H9 (cell line): Measurements from ENCODE around the gene FBXO27. TPM values are rescaled to one million over a fixed set of nuclear protein-coding genes. Genes with fewer than 3 reads are reported as not detected.
A peak's percentile ranks its signal among the peaks of the same experiment; 100 is the strongest.
"Not testable (repeated sequence)": the region's sequence is repeated elsewhere in the genome, so short reads cannot be mapped to it uniquely, and the experiment has no call there.

ENCODE experiments used
- DNase-seq: peaks from one replicate; pipeline ENCODE4 v3.0.0-alpha.2; 2017
- H2AFZ ChIP-seq: one replicate; pipeline ENCODE4 v1.6.1; 2013; ENCODE audit warnings: mild to moderate bottlenecking, low read length, control low read depth, moderate library complexity
- H2AK5ac ChIP-seq: 2 replicates; pipeline ENCODE4 v1.6.1; 2013; ENCODE audit warnings: low read length, control low read depth, mixed read lengths; ENCODE audit not compliant: insufficient read length
- H2BK120ac ChIP-seq: one replicate; pipeline ENCODE4 v1.6.1; 2013; ENCODE audit warnings: low read depth, mild to moderate bottlenecking, low read length, control low read depth, inconsistent platforms; ENCODE audit not compliant: poor library complexity, severe bottlenecking
- H2BK12ac ChIP-seq: 2 replicates; pipeline ENCODE4 v1.6.1; 2013; ENCODE audit warnings: low read length, control low read depth, mixed read lengths, low read depth; ENCODE audit not compliant: insufficient read length
- H2BK15ac ChIP-seq: 2 replicates; pipeline ENCODE4 v1.6.1; 2013; ENCODE audit warnings: low read depth, low read length, control low read depth
- H2BK20ac ChIP-seq: one replicate; pipeline ENCODE4 v1.6.1; 2013; ENCODE audit warnings: low read depth, mild to moderate bottlenecking, low read length, control low read depth, inconsistent platforms; ENCODE audit not compliant: poor library complexity, severe bottlenecking
- H2BK5ac ChIP-seq: 2 replicates; pipeline ENCODE4 v1.6.1; 2013; ENCODE audit warnings: low read length, control low read depth, mixed read lengths; ENCODE audit not compliant: insufficient read length
- H3K14ac ChIP-seq: 2 replicates; pipeline ENCODE4 v1.6.1; 2013; ENCODE audit warnings: low read length, control low read depth; ENCODE audit not compliant: insufficient read depth
- H3K18ac ChIP-seq: 2 replicates; pipeline ENCODE4 v1.6.1; 2013; ENCODE audit warnings: low read depth, mild to moderate bottlenecking, mixed read lengths, low read length, control low read depth; ENCODE audit not compliant: insufficient read length
- H3K23ac ChIP-seq: 2 replicates; pipeline ENCODE4 v1.6.1; 2013; ENCODE audit warnings: low read length, control low read depth, mixed read lengths, low read depth; ENCODE audit not compliant: insufficient read length
- H3K23me2 ChIP-seq: 2 replicates; pipeline ENCODE4 v1.6.1; 2013; ENCODE audit warnings: low read depth, mild to moderate bottlenecking, mixed read lengths, low read length, control low read depth; ENCODE audit not compliant: insufficient read length, poor library complexity, severe bottlenecking
- H3K27ac ChIP-seq: 2 replicates; pipeline ENCODE4 v1.5.1; 2013; ENCODE audit warnings: low read length, control low read depth, mixed read lengths, low read depth; ENCODE audit not compliant: insufficient read length
- H3K27me3 ChIP-seq: 2 replicates; pipeline ENCODE4 v1.6.1; 2013; ENCODE audit warnings: low read length, control low read depth, inconsistent platforms; ENCODE audit not compliant: insufficient read depth
- H3K4ac ChIP-seq: 2 replicates; pipeline ENCODE4 v1.6.1; 2013; ENCODE audit warnings: low read depth, mild to moderate bottlenecking, control low read depth, inconsistent platforms, low read length, moderate library complexity
- H3K4me1 ChIP-seq: 2 replicates; pipeline ENCODE4 v1.6.1; 2013; ENCODE audit warnings: low read length, control low read depth, inconsistent platforms; ENCODE audit not compliant: insufficient read depth
- H3K4me2 ChIP-seq: 2 replicates; pipeline ENCODE4 v1.6.1; 2013; ENCODE audit warnings: low read length, control low read depth, mixed read lengths; ENCODE audit not compliant: insufficient read length, insufficient read depth
- H3K56ac ChIP-seq: 2 replicates; pipeline ENCODE4 v1.6.1; 2013; ENCODE audit warnings: low read depth, mild to moderate bottlenecking, mixed read lengths, low read length, control low read depth; ENCODE audit not compliant: insufficient read length
- H3K79me1 ChIP-seq: 2 replicates; pipeline ENCODE4 v1.6.1; 2013; ENCODE audit warnings: low read depth, mild to moderate bottlenecking, moderate library complexity, low read length, control low read depth, inconsistent platforms; ENCODE audit not compliant: insufficient read depth, poor library complexity, severe bottlenecking
- H3K79me2 ChIP-seq: 2 replicates; pipeline ENCODE4 v1.6.1; 2013; ENCODE audit warnings: low read length, control low read depth, inconsistent platforms; ENCODE audit not compliant: insufficient read depth
- H3K9ac ChIP-seq: 2 replicates; pipeline ENCODE4 v1.6.1; 2013; ENCODE audit warnings: low read length, control low read depth, mixed read lengths; ENCODE audit not compliant: insufficient read length; ENCODE audit errors: extremely low read depth
- H3K9me3 ChIP-seq: one replicate; pipeline ENCODE4 v1.6.1; 2013; ENCODE audit warnings: low read depth, low read length, inconsistent platforms; ENCODE audit not compliant: control insufficient read depth
- H3T11ph ChIP-seq: one replicate; pipeline ENCODE4 v1.6.1; 2013; ENCODE audit warnings: mild to moderate bottlenecking, low read length, control low read depth, inconsistent platforms
- H4K20me1 ChIP-seq: one replicate; pipeline ENCODE4 v1.6.1; 2013; ENCODE audit not compliant: control insufficient read depth, insufficient read length, insufficient read depth
- H4K5ac ChIP-seq: 2 replicates; pipeline ENCODE4 v1.6.1; 2013; ENCODE audit warnings: low read depth, mild to moderate bottlenecking, mixed read lengths, low read length, control low read depth; ENCODE audit not compliant: insufficient read length
- H4K8ac ChIP-seq: replicated peaks from 2 replicates; pipeline ENCODE4 v1.6.1; 2013; ENCODE audit warnings: low read length, control low read depth, mixed read lengths, low read depth; ENCODE audit not compliant: insufficient read length
- H4K91ac ChIP-seq: 2 replicates; pipeline ENCODE4 v1.6.1; 2013; ENCODE audit warnings: low read depth, mild to moderate bottlenecking, moderate library complexity, mixed read lengths, low read length, control low read depth; ENCODE audit not compliant: insufficient read length
- H3K27ac Mint-ChIP-seq, 3 experiments: 2 replicates in 2 of 3; 3 replicates in 1 of 3; pipeline ENCODE4 v1.8.0; 2020 to 2021; ENCODE audit warnings: mixed read lengths in 3 of 3, mild to moderate bottlenecking in 1 of 3, moderate library complexity in 1 of 3
- H3K27me3 Mint-ChIP-seq: 2 replicates; pipeline ENCODE4 v1.8.0; 2021; ENCODE audit warnings: low read depth, mild to moderate bottlenecking, moderate library complexity, mixed read lengths
- H3K36me3 Mint-ChIP-seq, 3 experiments: 2 replicates in 2 of 3; 3 replicates in 1 of 3; pipeline ENCODE4 v1.8.0; 2020 to 2021; ENCODE audit warnings: low read depth in 3 of 3, mixed read lengths in 3 of 3; ENCODE audit not compliant: insufficient read depth in 1 of 3
- H3K4me1 Mint-ChIP-seq, 2 experiments: 2 replicates each; pipeline ENCODE4 v1.8.0; 2020; ENCODE audit warnings: mixed read lengths in 2 of 2
- H3K4me3 Mint-ChIP-seq, 2 experiments: 2 replicates in 1 of 2; 3 replicates in 1 of 2; pipeline ENCODE4 v1.8.0; 2020 to 2021; ENCODE audit warnings: mild to moderate bottlenecking in 2 of 2, mixed read lengths in 2 of 2, moderate library complexity in 1 of 2
- H3K9me3 Mint-ChIP-seq, 2 experiments: 2 replicates in 1 of 2; 3 replicates in 1 of 2; pipeline ENCODE4 v1.8.0; 2020; ENCODE audit warnings: mild to moderate bottlenecking in 2 of 2, mixed read lengths in 2 of 2, moderate library complexity in 1 of 2
- WGBS: extraction: QIAGEN DNeasy Blood & Tissue Kit; methylation state at CpG from one replicate; pipeline ENCODE4 v1.1.7; 2013; ENCODE audit warnings: missing lambda C conversion rate, low lambda C conversion rate, mixed read lengths; ENCODE audit not compliant: insufficient read length; ENCODE audit errors: extremely low coverage; 5-methylcytosine and 5-hydroxymethylcytosine counted together
- total RNA-seq: library from RNA; stranded (reverse); gene quantifications from 2 replicates; pipeline ENCODE4 v1.2.1, GENCODE V29; 2021
- TF ChIP-seq, protein P1 (sequence below): fragments of 200-600 bp; sonication (generic); conservative IDR thresholded peaks from 3 replicates; pipeline ENCODE4 v1.8.0; 2021; ENCODE audit warnings: antibody characterized with exemption, mild to moderate bottlenecking

FBXO27 gene
- total RNA-seq, 1 experiment from 2014 or later, result 14.5 TPM

DNA sequence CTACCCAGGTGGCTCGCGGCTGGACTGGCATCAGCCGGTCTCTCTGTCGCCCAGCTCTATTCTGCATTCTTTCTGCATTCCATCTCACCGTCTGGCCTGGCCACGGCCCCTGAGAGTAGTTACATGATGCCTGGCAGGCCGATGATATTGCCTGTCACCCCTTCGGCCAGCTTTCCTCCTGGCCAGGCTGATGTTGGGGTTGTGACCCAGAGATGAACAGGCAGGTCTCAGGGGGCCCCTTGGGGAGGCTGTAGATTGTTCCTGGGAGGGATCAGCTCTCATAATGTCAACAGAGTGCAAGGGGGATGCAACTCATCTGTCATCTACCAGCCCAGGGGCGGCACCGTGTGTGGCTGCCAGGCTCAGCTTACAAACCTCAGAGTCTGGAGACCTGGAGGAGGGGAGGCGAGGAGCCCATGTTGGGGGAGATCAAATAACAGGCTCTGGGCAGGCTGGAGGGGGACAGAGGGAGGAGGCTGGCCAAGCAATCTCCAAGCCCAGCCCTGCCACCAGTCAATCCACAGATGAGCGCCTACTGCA is 43.2 kb downstream of the FBXO27 start:
- no peak overlapping the region for H3K27ac ChIP-seq

DNA sequence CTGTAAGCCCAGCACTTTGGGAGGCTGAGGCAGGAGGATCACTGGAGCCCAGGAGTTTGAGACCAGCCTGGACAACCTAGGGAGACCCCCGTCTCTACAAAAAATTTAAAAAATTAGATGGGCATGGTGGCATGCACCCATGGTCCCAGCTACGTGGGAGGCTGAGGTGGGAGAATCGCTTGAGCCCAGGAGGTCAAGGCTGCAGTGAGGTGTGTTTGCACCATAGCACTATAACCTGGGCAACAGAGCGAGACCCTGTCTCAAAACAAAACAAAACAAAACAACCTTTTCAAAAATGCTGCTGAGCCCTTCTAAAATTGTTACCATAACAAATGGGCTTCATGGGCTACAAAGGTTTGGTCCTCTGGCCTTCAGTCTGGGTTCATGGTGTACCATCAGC is 43.7 kb downstream of the FBXO27 start:
- not testable (repeated sequence) for H3K79me1 ChIP-seq, H3K27ac Mint-ChIP-seq, H3K9ac ChIP-seq, H2BK12ac ChIP-seq, H3K23ac ChIP-seq, H3K27me3 ChIP-seq, H4K8ac ChIP-seq, H4K91ac ChIP-seq, H4K5ac ChIP-seq, H3K9me3 Mint-ChIP-seq, H3K4me2 ChIP-seq, H3K4me1 ChIP-seq, H3K36me3 Mint-ChIP-seq, H3K27ac ChIP-seq, H4K20me1 ChIP-seq, H2AK5ac ChIP-seq, H3K79me2 ChIP-seq, H3K14ac ChIP-seq, H3K4ac ChIP-seq, H2BK15ac ChIP-seq, H3K23me2 ChIP-seq, H2BK5ac ChIP-seq, H2BK120ac ChIP-seq, H2AFZ ChIP-seq, DNase-seq, H3T11ph ChIP-seq, H3K4me3 Mint-ChIP-seq, H3K18ac ChIP-seq, H2BK20ac ChIP-seq, H3K56ac ChIP-seq, H3K4me1 Mint-ChIP-seq, H3K9me3 ChIP-seq
- WGBS, result no CpG with 5 or more reads among the region's 4 CpGs
- peaks cover 19% of the 10 kb centered on the region for H3K27me3 Mint-ChIP-seq

More for the DNA sequence above, 43.2 kb downstream of the FBXO27 start:
- H2BK5ac ChIP-seq, result no peak overlapping the region
- no peak overlapping the region for H3K9ac ChIP-seq
- no peaks in the 10 kb centered on the region for H3K79me2 ChIP-seq
- no peak overlapping the region for H4K8ac ChIP-seq
- H3K4me2 ChIP-seq, result no peak overlapping the region
- H4K91ac ChIP-seq, result no peak overlapping the region
- H3K27me3 ChIP-seq, result no peaks in the 10 kb centered on the region
- H3K9me3 ChIP-seq, result no peaks in the 10 kb centered on the region
- Mint-ChIP-seq H3K4me1 (peaks cover 6 to 10% of the 10 kb centered on the region in 2 experiments), H3K9me3 (no peaks in the 10 kb centered on the region; a peak in 1 of 5 replicates), H3K27me3 (peaks cover 19% of the 10 kb centered on the region), H3K27ac (peak overlapping the region in 2 of 3 experiments; percentile 68 to 95; a peak in 5 of 7 replicates), H3K4me3 (peak overlapping the region in 1 of 2 experiments; percentile 43; a peak in 3 of 5 replicates), H3K36me3 (no peaks in the 10 kb centered on the region)
- no peaks in the 10 kb centered on the region; the same call in 1 of the 2 replicates for H3K4me1 ChIP-seq
- no CpG with 5 or more reads among the region's 12 CpGs for WGBS
- no peak overlapping the region for H3K23ac ChIP-seq
- H2BK12ac ChIP-seq, result no peak overlapping the region
- no peak overlapping the region for H2BK20ac ChIP-seq
- no peak overlapping the region for H3K4ac ChIP-seq
- TF ChIP-seq, protein P1, sequence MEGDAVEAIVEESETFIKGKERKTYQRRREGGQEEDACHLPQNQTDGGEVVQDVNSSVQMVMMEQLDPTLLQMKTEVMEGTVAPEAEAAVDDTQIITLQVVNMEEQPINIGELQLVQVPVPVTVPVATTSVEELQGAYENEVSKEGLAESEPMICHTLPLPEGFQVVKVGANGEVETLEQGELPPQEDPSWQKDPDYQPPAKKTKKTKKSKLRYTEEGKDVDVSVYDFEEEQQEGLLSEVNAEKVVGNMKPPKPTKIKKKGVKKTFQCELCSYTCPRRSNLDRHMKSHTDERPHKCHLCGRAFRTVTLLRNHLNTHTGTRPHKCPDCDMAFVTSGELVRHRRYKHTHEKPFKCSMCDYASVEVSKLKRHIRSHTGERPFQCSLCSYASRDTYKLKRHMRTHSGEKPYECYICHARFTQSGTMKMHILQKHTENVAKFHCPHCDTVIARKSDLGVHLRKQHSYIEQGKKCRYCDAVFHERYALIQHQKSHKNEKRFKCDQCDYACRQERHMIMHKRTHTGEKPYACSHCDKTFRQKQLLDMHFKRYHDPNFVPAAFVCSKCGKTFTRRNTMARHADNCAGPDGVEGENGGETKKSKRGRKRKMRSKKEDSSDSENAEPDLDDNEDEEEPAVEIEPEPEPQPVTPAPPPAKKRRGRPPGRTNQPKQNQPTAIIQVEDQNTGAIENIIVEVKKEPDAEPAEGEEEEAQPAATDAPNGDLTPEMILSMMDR, result no peak
- H3K14ac ChIP-seq, result no peak overlapping the region
- peak; percentile 83 for DNase-seq
- H2BK120ac ChIP-seq, result no peak overlapping the region
- no peaks in the 10 kb centered on the region for H3K79me1 ChIP-seq
- no peak overlapping the region for H2AFZ ChIP-seq
- H2BK15ac ChIP-seq, result no peak overlapping the region
- no peak overlapping the region for H3K18ac ChIP-seq
- H3K56ac ChIP-seq, result no peak overlapping the region
- H3T11ph ChIP-seq, result no peak overlapping the region
- no peaks in the 10 kb centered on the region for H4K20me1 ChIP-seq
- H2AK5ac ChIP-seq, result no peak overlapping the region
- no peaks in the 10 kb centered on the region for H3K23me2 ChIP-seq
- H4K5ac ChIP-seq, result no peak overlapping the region
